IPS-20b (cell line): ENCODE measurements around the gene UQCR11.

ENCODE experiments used
- H3K27ac ChIP-seq: one replicate; pipeline ENCODE4 v1.5.1; 2013; ENCODE audit warnings: low read length
- H3K27me3 ChIP-seq: 2 replicates; pipeline ENCODE4 v1.6.1; 2013; ENCODE audit warnings: mild to moderate bottlenecking, low read length, inconsistent platforms; ENCODE audit not compliant: insufficient read depth
- H3K36me3 ChIP-seq: 2 replicates; pipeline ENCODE4 v1.6.1; 2013; ENCODE audit warnings: low read depth, mild to moderate bottlenecking, inconsistent platforms, low read length, moderate library complexity; ENCODE audit not compliant: insufficient read depth
- H3K4me1 ChIP-seq: 2 replicates; pipeline ENCODE4 v1.6.1; 2013; ENCODE audit warnings: mild to moderate bottlenecking, control low read depth, inconsistent platforms, low read length, moderate library complexity; ENCODE audit not compliant: insufficient read depth
- H3K4me3 ChIP-seq: 2 replicates; pipeline ENCODE4 v1.5.1; 2013; ENCODE audit warnings: mild to moderate bottlenecking, low read length, inconsistent platforms
- H3K9ac ChIP-seq: 2 replicates; pipeline ENCODE4 v1.6.1; 2013; ENCODE audit warnings: low read depth, mild to moderate bottlenecking, inconsistent platforms, low read length, moderate library complexity
- H3K9me3 ChIP-seq: 2 replicates; pipeline ENCODE4 v1.6.1; 2013; ENCODE audit warnings: mild to moderate bottlenecking, low read depth, low read length, inconsistent platforms; ENCODE audit not compliant: insufficient read depth

UQCR11 gene

GRCh38 chr19:1592024-1592754 is 13.1 kb downstream of the UQCR11 start:
- Histone ChIP-seq H3K27ac (peak overlapping the region; percentile 92), H3K4me1 (peaks cover 5% of the 10 kb centered on the region; the same call in 1 of the 2 replicates), H3K4me3 (peak overlapping the region; percentile 98), H3K9me3 (no peaks in the 10 kb centered on the region), H3K9ac (peak overlapping the region; percentile 99), H3K27me3 (no peaks in the 10 kb centered on the region), H3K36me3 (peaks cover 14% of the 10 kb centered on the region)

GRCh38 chr19:1591421-1592023 is 13.7 kb downstream of the UQCR11 start:
- peak overlapping the region; percentile 98 for H3K4me3 ChIP-seq
- H3K27ac ChIP-seq: peak overlapping the region; percentile 92
- H3K9me3 ChIP-seq: no peaks in the 10 kb centered on the region
- peaks cover 8% of the 10 kb centered on the region; the same call in 1 of the 2 replicates for H3K36me3 ChIP-seq
- peaks cover 5% of the 10 kb centered on the region; the same call in 1 of the 2 replicates for H3K4me1 ChIP-seq
- H3K27me3 ChIP-seq: no peaks in the 10 kb centered on the region
- peak overlapping the region; percentile 99 for H3K9ac ChIP-seq

- Histone ChIP-seq H3K36me3 (peaks cover 11% of the 10 kb centered on the region), H3K27ac (peak overlapping the region; percentile 92), H3K4me3 (peak overlapping the region; percentile 98)
Measured at GRCh38 chr19:1590641-1591397, 14.4 kb downstream of the UQCR11 start.

GRCh38 chr19:1587872-1588271 is 17.4 kb downstream of the UQCR11 start:
- Histone ChIP-seq H3K27me3 (no peaks in the 10 kb centered on the region), H3K4me3 (no peak overlapping the region), H3K27ac (no peak overlapping the region), H3K9ac (no peak overlapping the region), H3K9me3 (no peaks in the 10 kb centered on the region), H3K4me1 (peaks cover 5% of the 10 kb centered on the region; the same call in 1 of the 2 replicates), H3K36me3 (peaks cover 22% of the 10 kb centered on the region; the same call in 1 of the 2 replicates)

More at GRCh38 chr19:1590641-1591397, 14.4 kb downstream of the UQCR11 start:
- Histone ChIP-seq H3K4me1 (peaks cover 5% of the 10 kb centered on the region; the same call in 1 of the 2 replicates), H3K27me3 (no peaks in the 10 kb centered on the region), H3K9me3 (no peaks in the 10 kb centered on the region), H3K9ac (peak overlapping the region; percentile 99)

GRCh38 chr19:1585243-1585580 is 20.1 kb downstream of the UQCR11 start:
- no peak overlapping the region for H3K9ac ChIP-seq
- no peaks in the 10 kb centered on the region for H3K27me3 ChIP-seq
- H3K4me1 ChIP-seq: no peaks in the 10 kb centered on the region
- H3K4me3 ChIP-seq: no peak overlapping the region
- no peaks in the 10 kb centered on the region for H3K9me3 ChIP-seq
- peaks cover 47% of the 10 kb centered on the region; the same call in 1 of the 2 replicates for H3K36me3 ChIP-seq
- H3K27ac ChIP-seq: no peak overlapping the region

GRCh38 chr19:1584500-1585242 is 20.6 kb downstream of the UQCR11 start:
- H3K36me3 ChIP-seq: peaks cover 52% of the 10 kb centered on the region; the same call in 1 of the 2 replicates
- no peak overlapping the region for H3K9ac ChIP-seq
- H3K4me1 ChIP-seq: no peaks in the 10 kb centered on the region
- no peak overlapping the region for H3K4me3 ChIP-seq
- no peaks in the 10 kb centered on the region for H3K27me3 ChIP-seq
- H3K9me3 ChIP-seq: no peaks in the 10 kb centered on the region
- H3K27ac ChIP-seq: no peak overlapping the region

- Histone ChIP-seq H3K4me1 (no peaks in the 10 kb centered on the region), H3K27me3 (no peaks in the 10 kb centered on the region), H3K9me3 (no peaks in the 10 kb centered on the region), H3K27ac (no peak overlapping the region), H3K36me3 (peaks cover 66% of the 10 kb centered on the region; the same call in 1 of the 2 replicates), H3K9ac (no peak overlapping the region), H3K4me3 (no peak overlapping the region)
Measured at GRCh38 chr19:1582201-1582600, 23.1 kb downstream of the UQCR11 start.

DNA sequence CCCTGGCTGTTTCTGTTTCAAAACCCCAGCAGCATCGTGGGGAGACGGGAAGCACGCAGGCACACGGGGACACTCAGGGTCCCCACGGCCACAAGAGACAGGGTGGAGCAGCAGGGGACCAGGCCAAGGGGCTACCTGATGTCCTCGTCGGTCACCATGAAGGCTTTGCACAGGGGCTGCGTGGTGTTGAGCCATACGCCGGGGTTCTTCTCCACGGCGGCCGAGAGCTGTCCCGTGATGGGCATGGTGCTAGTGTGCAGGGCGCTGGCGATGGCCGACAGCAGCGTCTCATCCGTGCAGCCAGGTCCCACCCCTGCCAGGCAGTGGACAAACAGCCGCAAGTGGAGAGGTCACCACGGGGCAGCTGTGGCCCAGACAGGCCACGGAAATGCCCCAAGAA is 24.3 kb downstream of the UQCR11 start:
- Histone ChIP-seq H3K27me3 (no peaks in the 10 kb centered on the region), H3K4me3 (no peak overlapping the region), H3K27ac (no peak overlapping the region), H3K9me3 (no peaks in the 10 kb centered on the region), H3K9ac (no peak overlapping the region), H3K36me3 (peaks cover 66% of the 10 kb centered on the region; the same call in 1 of the 2 replicates), H3K4me1 (no peaks in the 10 kb centered on the region)

DNA sequence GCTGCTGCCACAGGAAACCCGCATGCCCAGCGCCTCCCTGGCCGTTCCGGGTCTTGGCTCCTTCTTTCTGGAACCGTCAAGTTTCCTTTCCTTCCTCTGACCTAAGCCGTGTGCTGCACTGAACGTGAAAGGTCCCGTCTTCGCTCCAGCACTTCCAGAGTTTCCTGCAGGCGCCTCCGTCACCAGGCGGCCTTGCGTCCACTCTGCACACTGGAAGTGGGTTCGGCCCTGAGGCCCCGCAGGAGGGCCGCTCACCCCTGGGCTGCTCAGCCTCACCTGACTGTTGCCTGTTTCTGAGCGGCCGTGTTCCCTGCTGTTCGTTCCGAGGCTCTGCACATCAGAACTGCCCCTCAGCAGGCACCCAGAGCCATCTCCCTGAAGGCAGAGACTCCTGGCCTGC is 24.9 kb downstream of the UQCR11 start:
- Histone ChIP-seq H3K27ac (no peak overlapping the region), H3K4me1 (no peaks in the 10 kb centered on the region), H3K9ac (no peak overlapping the region), H3K36me3 (peaks cover 61% of the 10 kb centered on the region; the same call in 1 of the 2 replicates), H3K4me3 (no peak overlapping the region), H3K27me3 (no peaks in the 10 kb centered on the region), H3K9me3 (no peaks in the 10 kb centered on the region)

GRCh38 chr19:1579222-1579621 is 26.0 kb downstream of the UQCR11 start:
- H3K4me1 ChIP-seq: no peaks in the 10 kb centered on the region
- no peak overlapping the region for H3K4me3 ChIP-seq
- H3K9me3 ChIP-seq: no peaks in the 10 kb centered on the region
- H3K27me3 ChIP-seq: no peaks in the 10 kb centered on the region
- peaks cover 58% of the 10 kb centered on the region; the same call in 1 of the 2 replicates for H3K36me3 ChIP-seq
- H3K27ac ChIP-seq: no peak overlapping the region
- no peak overlapping the region for H3K9ac ChIP-seq

DNA sequence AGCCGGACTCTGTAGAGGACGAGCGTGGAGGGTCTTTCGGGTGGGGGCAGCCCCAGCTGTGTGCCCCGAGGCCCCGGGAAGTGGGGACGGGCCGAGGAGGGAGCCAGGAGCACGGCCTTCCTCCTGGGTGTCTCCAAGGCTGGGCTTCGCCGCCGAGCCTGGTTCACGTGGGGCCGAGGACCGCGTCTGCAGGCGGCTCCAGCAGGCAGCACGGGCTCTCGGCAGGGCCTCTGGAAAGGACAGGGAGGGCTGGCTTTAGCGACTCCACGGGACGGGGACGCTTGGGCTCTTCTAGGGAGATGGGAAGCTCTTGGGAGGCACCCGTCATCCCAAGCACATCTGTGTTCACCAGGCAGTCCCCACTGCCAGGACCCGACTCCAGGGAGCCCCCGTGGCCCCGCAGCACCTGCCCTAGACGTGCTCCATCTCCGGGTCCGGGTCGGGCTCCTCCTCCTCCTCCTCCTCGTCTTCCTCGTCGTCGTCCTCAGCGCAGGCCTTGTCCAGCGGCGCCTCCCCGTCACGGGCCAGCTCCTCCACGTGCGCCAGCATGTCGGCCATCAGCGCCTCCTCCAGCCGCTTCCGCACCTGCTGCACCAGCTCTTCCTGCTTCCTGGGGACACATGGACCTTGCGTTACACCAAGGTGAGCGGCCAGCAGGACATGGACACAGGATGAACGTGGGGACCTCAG is 27.2 kb downstream of the UQCR11 start:
- H3K27ac ChIP-seq: no peak overlapping the region
- H3K9me3 ChIP-seq: no peaks in the 10 kb centered on the region
- H3K4me3 ChIP-seq: no peak overlapping the region
- H3K27me3 ChIP-seq: no peaks in the 10 kb centered on the region
- no peaks in the 10 kb centered on the region for H3K4me1 ChIP-seq
- H3K9ac ChIP-seq: no peak overlapping the region
- peaks cover 49% of the 10 kb centered on the region; the same call in 1 of the 2 replicates for H3K36me3 ChIP-seq
